Activated CD4-positive, alpha-beta T cell treated with anti-CD3 and anti-CD28 coated beads, Interleukin-2, amount 10 ng/mL, durations not matched to agents 7 days and 5 days (primary cell): ENCODE data around the gene TMEM91. TPM values are rescaled to one million over a fixed set of nuclear protein-coding genes. Genes with fewer than 3 reads are reported as not detected.

Source experiments
- CTCF ChIA-PET: fragments of 350-600 bp; sonication (Branson Sonifier 250); formaldehyde crosslinking; loops from one replicate; lab custom pipeline; 2021; ENCODE audit warnings: antibody characterized with exemption; lab: Charles Lee
- POLR2A ChIA-PET: fragments of 350-600 bp; sonication (Branson Sonifier 250); formaldehyde crosslinking; loops from one replicate; lab custom pipeline; 2021; ENCODE audit warnings: antibody characterized with exemption; lab: Charles Lee
- DNase-seq: peaks from one replicate; pipeline ENCODE4 v3.0.0-alpha.2; 2020
- H3K27ac Mint-ChIP-seq: one replicate; pipeline ENCODE4 v1.8.0; 2021; ENCODE audit warnings: mild to moderate bottlenecking, moderate library complexity, mixed read lengths
- H3K27me3 Mint-ChIP-seq: one replicate; pipeline ENCODE4 v1.8.0; 2021; ENCODE audit warnings: mixed read lengths
- H3K36me3 Mint-ChIP-seq: one replicate; pipeline ENCODE4 v1.8.0; 2021; ENCODE audit warnings: low read depth, mixed read lengths
- H3K4me1 Mint-ChIP-seq: one replicate; pipeline ENCODE4 v1.8.0; 2021; ENCODE audit warnings: mixed read lengths
- H3K4me3 Mint-ChIP-seq: one replicate; pipeline ENCODE4 v1.8.0; 2021; ENCODE audit warnings: mild to moderate bottlenecking, moderate library complexity, mixed read lengths
- H3K9me3 Mint-ChIP-seq: one replicate; pipeline ENCODE4 v1.8.0; 2021; ENCODE audit warnings: mixed read lengths
- total RNA-seq, 2 experiments: library from RNA; stranded (reverse); gene quantifications; one replicate each; pipeline ENCODE4 v1.2.3, GENCODE V29; 2021

Gene TMEM91
- total RNA-seq, result 1 to 10 TPM; 5.4 to 5.6 TPM

DNA sequence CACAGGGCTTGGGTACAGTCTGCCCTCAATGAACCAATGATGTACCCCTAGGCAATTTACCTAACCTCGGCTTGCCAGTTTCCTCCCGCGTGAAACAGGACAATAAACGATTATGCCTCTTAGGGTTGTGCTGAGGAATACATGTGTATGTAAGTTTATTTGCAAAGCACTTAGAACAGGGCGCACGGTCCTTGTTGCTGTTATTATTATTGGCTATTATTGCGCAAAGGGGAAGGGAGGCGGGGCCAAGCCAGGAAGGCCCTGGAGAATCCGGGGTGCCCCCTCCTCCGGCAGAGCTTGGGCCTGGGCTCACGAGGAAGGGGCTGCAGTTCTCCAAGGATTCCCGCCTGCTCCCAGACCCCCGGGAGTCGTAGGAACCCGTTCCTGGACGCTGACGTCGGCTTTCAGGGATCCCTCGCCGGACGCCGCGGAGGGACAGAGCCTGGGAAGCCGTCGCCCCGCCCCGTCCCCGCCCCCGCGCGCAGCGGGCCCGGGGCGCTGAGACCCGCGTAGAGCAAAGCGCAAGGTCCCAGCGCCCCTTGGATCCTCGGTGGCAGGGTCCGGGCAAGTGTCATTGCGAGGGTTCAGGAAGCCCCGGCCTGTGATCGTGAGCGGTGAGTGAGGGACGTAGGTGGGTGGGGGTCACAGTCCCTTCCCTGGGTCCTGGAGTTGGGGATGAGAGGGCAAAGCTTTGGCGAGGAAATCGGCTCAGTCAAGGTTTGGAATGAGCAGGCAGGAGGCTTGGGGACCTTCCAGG is at the start of gene TMEM91:
TSS of gene TMEM91 (plus strand) at position 293 of the 757 bp plus-strand sequence. CDS start 1,777 bp downstream, outside the sequence.
- Mint-ChIP-seq H3K27ac (no peak within 1 kb of the TSS), H3K27me3 (no peaks in the 10 kb centered on the region), H3K9me3 (no peaks in the 10 kb centered on the region), H3K4me1 (peaks cover 17% of the 10 kb centered on the region), H3K4me3 (peak within 1 kb of the TSS; percentile 59), H3K36me3 (no peaks in the 10 kb centered on the region)
- CTCF ChIA-PET, result interaction anchor here (0.7 kb wide), 1 partner anchor 33 kb away, joined by 4 read pairs; no protein-coding TSS in a partner anchor
- no peak for DNase-seq
- POLR2A ChIA-PET, result interaction anchor here (0.5 kb wide), 1 partner anchor 11 kb away, joined by 5 read pairs; no protein-coding TSS in a partner anchor

DNA sequence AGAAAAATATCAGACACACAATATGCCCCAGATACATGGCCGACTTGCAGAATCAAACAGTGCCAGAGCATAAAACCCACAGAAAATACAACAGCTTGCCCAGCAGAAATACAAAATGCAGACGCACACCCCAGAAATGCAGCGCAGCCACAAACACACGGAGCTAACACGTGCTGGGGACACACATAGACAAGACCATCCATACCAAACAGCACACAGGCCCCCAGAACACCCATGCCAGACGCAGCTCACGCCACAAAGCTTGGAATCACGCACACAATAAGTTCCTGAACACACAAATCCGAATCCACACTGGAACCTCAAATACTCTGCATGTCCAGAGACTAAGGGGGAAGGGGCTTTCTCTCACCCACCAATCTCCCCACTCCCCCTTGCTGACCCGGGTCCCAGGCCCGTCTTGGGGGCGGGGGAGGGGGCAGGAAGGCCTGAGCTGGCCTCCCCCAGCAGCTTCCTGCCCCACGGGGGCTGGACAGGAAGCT is 49.2 kb upstream of the TMEM91 start:
- POLR2A ChIA-PET, result interaction anchor here (0.6 to 0.7 kb wide), 2 partner anchors 28 to 38 kb away, joined by 3 to 4 read pairs; no protein-coding TSS in a partner anchor
- Mint-ChIP-seq H3K36me3 (peaks cover 51% of the 10 kb centered on the region), H3K27me3 (no peaks in the 10 kb centered on the region), H3K27ac (peak overlapping the region; percentile 89), H3K4me3 (peak overlapping the region; percentile 58), H3K4me1 (peaks cover 69% of the 10 kb centered on the region), H3K9me3 (no peaks in the 10 kb centered on the region)
- CTCF ChIA-PET, result interaction anchor here (0.8 to 1.6 kb wide), 9 partner anchors 8 to 244 kb away, joined by 3 to 10 read pairs (median 3); no protein-coding TSS in a partner anchor
- DNase-seq, result no peak

DNA sequence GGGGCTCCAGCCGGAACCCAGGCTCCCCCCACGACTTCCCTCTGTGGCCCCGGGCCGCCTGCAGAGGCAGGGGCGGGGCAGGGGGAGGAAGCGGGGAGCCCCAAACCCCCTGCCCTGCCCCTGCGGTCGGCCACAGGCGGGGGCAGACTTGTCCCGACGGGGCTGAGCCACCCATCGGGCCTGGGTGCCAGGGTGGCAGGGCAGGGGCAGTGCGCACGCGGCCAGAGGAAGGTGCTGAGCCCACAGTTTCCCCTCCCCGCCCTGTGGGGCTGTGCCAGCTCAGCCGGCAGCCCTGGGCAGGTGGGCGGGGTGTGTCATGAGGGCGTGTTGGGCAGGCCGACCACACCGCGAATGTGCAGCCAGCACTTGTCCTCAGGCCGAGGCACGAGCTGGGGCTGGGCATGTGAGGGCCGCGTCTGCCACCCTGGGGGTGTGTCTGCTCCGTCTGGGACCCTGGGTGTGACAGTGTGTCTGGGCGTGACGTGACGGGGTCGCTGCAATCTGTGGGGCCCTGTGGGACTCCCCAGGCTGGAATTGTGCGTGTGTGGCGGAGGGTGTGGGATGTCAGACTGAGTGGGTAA is 48.7 kb upstream of the TMEM91 start:
- peak; percentile 79 for DNase-seq
- POLR2A ChIA-PET, result interaction anchor here (0.7 kb wide), 1 partner anchor 28 kb away, joined by 4 read pairs; no protein-coding TSS in a partner anchor
- CTCF ChIA-PET, result interaction anchor here (0.8 to 1.3 kb wide), 8 partner anchors 9 to 243 kb away, joined by 3 to 5 read pairs (median 3); no protein-coding TSS in a partner anchor
- Mint-ChIP-seq H3K27me3 (no peaks in the 10 kb centered on the region), H3K9me3 (no peaks in the 10 kb centered on the region), H3K36me3 (peaks cover 55% of the 10 kb centered on the region), H3K4me1 (peaks cover 69% of the 10 kb centered on the region), H3K4me3 (peak overlapping the region; percentile 72), H3K27ac (peak overlapping the region; percentile 93)

DNA sequence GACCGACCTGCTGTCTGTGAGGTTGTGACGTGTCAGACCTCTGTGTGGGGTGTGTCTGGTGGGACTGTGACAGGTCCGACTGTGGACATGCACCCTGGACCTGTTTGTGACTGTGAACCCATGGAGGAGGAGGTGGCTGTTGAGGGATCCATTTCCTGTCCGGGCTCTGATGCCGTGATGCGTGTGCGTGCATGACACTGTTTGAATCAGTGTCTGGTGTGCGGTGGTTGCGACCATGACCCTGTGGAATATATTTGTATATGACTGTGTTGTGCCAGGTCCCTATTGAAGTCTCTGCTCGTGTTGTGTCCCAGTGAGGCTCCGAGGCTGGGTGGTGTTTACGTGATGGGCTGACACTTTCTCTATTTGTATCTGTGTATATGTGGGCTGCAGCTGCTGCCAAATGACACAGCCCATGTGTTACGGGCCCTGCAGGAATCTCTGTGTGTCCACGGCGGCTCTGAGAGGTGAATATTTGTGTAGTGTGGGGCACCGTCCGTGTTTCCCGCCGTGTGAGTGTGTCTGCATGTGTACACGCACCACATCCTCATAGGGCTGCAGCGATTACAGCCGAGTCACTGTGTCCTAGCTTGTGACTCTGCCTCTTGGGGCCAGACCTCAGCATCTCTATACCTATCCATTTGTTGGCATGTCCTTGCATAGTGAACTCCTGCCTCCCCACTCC is 48.0 kb upstream of the TMEM91 start:
- Mint-ChIP-seq H3K4me1 (peaks cover 66% of the 10 kb centered on the region), H3K36me3 (peaks cover 53% of the 10 kb centered on the region), H3K27ac (peak overlapping the region; percentile 93), H3K9me3 (no peaks in the 10 kb centered on the region), H3K4me3 (peak overlapping the region; percentile 72), H3K27me3 (no peaks in the 10 kb centered on the region)
- ChIA-PET POLR2A (interaction anchor here (0.7 kb wide), 1 partner anchor 11 kb away, joined by 5 read pairs; no protein-coding TSS in a partner anchor), CTCF (interaction anchor here (0.9 to 1.5 kb wide), 7 partner anchors 8 to 124 kb away, joined by 3 to 7 read pairs (median 3); no protein-coding TSS in a partner anchor)
- DNase-seq, result peak; percentile 58

DNA sequence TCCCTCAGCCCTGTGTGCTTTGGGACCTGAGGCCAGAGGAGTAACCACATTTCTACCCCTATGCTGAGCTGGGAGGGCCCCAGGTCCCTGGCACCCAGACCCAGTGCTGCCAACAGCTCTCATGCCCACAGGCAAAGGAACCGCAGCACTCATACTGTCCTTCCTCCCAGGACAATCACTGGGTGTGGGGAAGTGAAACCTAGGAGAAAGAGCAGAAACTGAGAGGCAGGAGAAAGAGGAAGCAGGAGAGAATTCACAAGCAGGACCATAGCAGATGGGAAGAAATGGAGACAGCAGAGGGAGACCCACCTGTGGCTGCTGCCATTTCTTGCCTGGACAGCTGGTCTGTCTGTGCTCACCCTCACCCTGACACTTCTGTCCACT is 47.5 kb upstream of the TMEM91 start:
- Mint-ChIP-seq H3K36me3 (peaks cover 56% of the 10 kb centered on the region), H3K4me3 (peak overlapping the region; percentile 72), H3K27me3 (no peaks in the 10 kb centered on the region), H3K4me1 (peaks cover 69% of the 10 kb centered on the region), H3K27ac (peak overlapping the region; percentile 93), H3K9me3 (no peaks in the 10 kb centered on the region)
- DNase-seq, result no peak
- POLR2A ChIA-PET, result interaction anchor here (0.7 kb wide), 1 partner anchor 11 kb away, joined by 5 read pairs; no protein-coding TSS in a partner anchor
- CTCF ChIA-PET, result interaction anchor here (0.9 to 1.5 kb wide), 3 partner anchors 23 to 125 kb away, joined by 3 to 7 read pairs (median 3); no protein-coding TSS in a partner anchor

DNA sequence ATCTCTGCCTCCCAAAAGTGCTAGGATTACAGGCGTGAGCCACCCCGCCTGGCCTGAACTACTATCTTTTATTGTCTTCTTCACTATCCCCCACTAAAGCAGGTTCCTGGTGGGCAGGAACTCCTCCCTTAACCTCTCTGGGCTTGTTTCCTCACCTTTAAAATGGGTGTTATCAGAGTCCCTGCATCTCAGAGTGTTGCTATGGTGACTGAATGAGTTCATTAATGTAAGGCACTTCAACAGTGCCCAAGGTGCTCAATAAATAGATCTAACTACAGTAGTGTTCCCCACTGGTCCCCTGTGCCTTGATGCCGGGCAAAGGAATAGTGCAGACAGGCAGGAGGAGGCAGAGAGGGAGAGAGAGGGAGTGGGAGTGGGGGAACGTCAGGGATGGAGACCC is 45.9 kb upstream of the TMEM91 start:
- POLR2A ChIA-PET, result no interaction called here
- no peaks in the 10 kb centered on the region for H3K9me3 Mint-ChIP-seq
- H3K4me3 Mint-ChIP-seq, result no peak overlapping the region
- peaks cover 60% of the 10 kb centered on the region for H3K36me3 Mint-ChIP-seq
- CTCF ChIA-PET, result no interaction called here
- no peaks in the 10 kb centered on the region for H3K27me3 Mint-ChIP-seq
- peak overlapping the region; percentile 51 for H3K27ac Mint-ChIP-seq
- no peak for DNase-seq
- H3K4me1 Mint-ChIP-seq, result peaks cover 67% of the 10 kb centered on the region

DNA sequence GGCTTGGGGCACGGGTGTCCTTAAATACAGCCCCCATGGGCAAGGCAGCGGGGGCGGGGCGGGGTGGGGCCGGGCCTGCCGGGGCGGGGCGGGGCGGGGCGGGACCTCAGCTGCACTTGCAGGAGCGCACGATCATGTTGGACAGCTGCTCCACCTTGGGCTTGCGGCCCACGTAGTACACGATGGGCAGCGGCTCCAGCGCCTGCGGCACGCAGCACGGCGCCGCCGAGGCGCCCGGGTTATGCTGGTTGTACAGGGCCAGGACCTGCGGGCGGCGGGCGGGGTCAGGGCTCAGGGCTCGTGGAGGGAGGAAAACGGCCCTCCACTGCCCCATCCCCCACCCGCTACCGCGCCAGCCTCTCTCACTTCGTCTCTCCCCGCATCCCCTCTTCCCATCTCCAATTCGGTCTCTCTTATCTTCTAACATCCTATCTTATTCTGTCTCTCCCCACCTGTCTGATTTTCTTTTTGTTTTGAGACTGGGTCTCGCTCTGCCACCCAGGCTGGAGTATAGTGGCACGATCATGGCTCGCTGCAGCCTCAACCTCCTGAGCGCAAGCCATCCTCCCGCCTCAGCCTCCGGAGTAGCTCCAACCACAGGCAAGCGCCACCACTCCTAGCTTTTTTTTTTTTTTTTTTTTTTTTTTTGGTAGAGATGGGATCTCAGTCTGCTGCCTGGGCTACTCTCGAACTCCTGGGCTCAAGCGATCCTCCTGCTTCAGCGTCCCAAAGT is 45.2 kb upstream of the TMEM91 start:
- Mint-ChIP-seq H3K4me3 (no peak overlapping the region), H3K9me3 (no peaks in the 10 kb centered on the region), H3K27ac (no peak overlapping the region), H3K27me3 (no peaks in the 10 kb centered on the region), H3K36me3 (peaks cover 62% of the 10 kb centered on the region), H3K4me1 (peaks cover 68% of the 10 kb centered on the region)
- POLR2A ChIA-PET, result no interaction called here
- CTCF ChIA-PET, result interaction anchor here (0.9 kb wide), 1 partner anchor 11 kb away, joined by 3 read pairs; no protein-coding TSS in a partner anchor
- no peak for DNase-seq

DNA sequence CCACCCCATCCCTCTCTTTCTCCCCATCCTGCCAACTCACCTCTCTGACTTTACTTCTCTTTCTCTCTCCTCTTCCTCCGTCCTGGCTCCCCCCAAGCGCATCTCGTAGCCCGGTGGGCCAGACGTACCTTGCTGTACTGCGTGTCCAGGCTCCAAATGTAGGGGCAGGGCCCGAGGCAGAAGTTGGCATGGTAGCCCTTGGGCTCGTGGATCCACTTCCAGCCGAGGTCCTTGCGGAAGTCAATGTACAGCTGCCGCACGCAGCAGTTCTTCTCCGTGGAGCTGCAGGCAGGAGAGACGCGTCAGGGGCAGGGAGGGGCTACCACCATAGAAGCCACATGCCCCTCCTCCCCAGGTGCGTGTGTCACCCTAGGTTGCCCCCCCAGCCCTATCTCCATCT is 44.3 kb upstream of the TMEM91 start:
- Mint-ChIP-seq H3K9me3 (no peaks in the 10 kb centered on the region), H3K27me3 (no peaks in the 10 kb centered on the region), H3K4me3 (no peak overlapping the region), H3K27ac (no peak overlapping the region), H3K4me1 (peaks cover 63% of the 10 kb centered on the region), H3K36me3 (peaks cover 59% of the 10 kb centered on the region)
- ChIA-PET CTCF (interaction anchor here (0.9 to 1.2 kb wide), 2 partner anchors 10 kb away, joined by 3 read pairs; no protein-coding TSS in a partner anchor), POLR2A (no interaction called here)
- DNase-seq, result no peak

DNA sequence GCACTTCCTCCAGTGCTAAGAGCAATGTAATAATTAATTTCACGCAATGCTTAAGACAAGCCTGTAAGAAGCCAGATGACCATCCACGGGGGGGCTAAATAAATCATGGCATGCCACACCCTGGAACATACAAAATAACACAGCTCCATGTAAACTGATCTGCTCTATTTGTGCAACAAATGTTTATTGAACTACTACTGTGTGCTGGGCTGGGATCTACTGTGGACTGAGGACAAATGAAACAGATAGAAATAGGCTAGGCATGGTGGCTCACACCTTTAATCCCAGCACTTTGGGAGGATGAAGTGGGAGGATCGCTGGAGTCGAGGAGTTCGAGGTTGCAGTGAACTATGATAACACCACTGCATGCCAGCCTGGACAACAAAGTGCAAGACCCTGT is 43.9 kb upstream of the TMEM91 start:
- Mint-ChIP-seq H3K9me3 (no peaks in the 10 kb centered on the region), H3K27me3 (no peaks in the 10 kb centered on the region), H3K36me3 (peaks cover 59% of the 10 kb centered on the region), H3K4me1 (peaks cover 62% of the 10 kb centered on the region), H3K27ac (no peak overlapping the region), H3K4me3 (no peak overlapping the region)
- POLR2A ChIA-PET, result interaction anchor here (0.6 kb wide), 1 partner anchor 61 kb away, joined by 3 read pairs; no protein-coding TSS in a partner anchor
- DNase-seq, result no peak
- CTCF ChIA-PET, result interaction anchor here (1.2 kb wide), 1 partner anchor 10 kb away, joined by 3 read pairs; no protein-coding TSS in a partner anchor

DNA sequence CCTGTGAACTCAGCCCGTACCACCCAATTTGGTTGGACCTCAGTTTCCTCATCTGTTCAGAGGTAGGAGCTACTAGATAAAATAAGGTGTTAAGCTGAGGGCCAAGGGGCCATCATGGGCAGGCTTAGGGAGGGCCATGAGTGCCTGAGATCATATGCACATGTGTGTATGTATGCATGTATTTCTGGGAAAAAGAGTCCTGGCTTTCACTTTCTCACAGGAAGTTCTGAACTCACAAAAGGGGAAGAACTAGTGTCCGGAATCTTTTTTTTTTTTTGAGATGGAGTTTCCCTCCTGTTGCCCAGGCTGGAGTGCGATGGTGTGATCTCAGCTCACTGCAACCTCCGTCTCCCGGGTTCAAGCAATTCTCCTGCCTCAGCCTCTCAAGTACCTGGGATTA is 41.5 kb upstream of the TMEM91 start:
- DNase-seq, result no peak
- ChIA-PET CTCF (interaction anchor here (1.9 kb wide), 1 partner anchor 9 kb away, joined by 10 read pairs; no protein-coding TSS in a partner anchor), POLR2A (no interaction called here)
- H3K4me1 Mint-ChIP-seq, result peaks cover 54% of the 10 kb centered on the region
- peaks cover 55% of the 10 kb centered on the region for H3K36me3 Mint-ChIP-seq
- H3K27ac Mint-ChIP-seq, result peak overlapping the region; percentile 38
- no peaks in the 10 kb centered on the region for H3K27me3 Mint-ChIP-seq
- no peaks in the 10 kb centered on the region for H3K9me3 Mint-ChIP-seq
- no peak overlapping the region for H3K4me3 Mint-ChIP-seq

DNA sequence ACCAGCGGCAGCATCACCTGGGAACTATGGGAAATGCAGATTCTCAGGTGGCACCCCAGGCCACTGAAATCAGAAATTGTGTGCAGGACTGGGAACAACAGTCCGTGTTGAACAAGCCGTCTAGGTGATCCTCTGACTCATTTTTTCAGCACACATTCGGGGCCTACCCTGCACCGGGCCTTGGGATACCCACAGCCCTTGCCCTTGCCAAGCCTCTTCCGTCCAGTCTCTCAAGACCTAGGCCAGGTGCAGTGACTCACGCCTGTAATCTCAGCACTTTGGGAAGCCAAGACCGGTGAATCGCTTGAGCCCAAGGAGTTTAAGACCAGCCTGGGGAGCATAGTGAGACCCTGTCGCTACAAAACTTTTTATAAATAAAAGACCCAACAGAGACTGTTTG is 40.9 kb upstream of the TMEM91 start:
- ChIA-PET POLR2A (interaction anchor here (0.6 kb wide), 1 partner anchor 9 kb away, joined by 3 read pairs; no protein-coding TSS in a partner anchor), CTCF (interaction anchor here (0.6 to 1.9 kb wide), 5 partner anchors 8 to 152 kb away, joined by 3 to 10 read pairs (median 5); no protein-coding TSS in a partner anchor)
- H3K27me3 Mint-ChIP-seq, result no peaks in the 10 kb centered on the region
- H3K4me3 Mint-ChIP-seq, result no peak overlapping the region
- DNase-seq, result no peak
- H3K4me1 Mint-ChIP-seq, result peaks cover 54% of the 10 kb centered on the region
- no peaks in the 10 kb centered on the region for H3K9me3 Mint-ChIP-seq
- H3K36me3 Mint-ChIP-seq, result peaks cover 57% of the 10 kb centered on the region
- peak overlapping the region; percentile 57 for H3K27ac Mint-ChIP-seq
